Keratinocyte (primary cell): ENCODE measurements around the gene VSTM1. TPM values are rescaled to one million over a fixed set of nuclear protein-coding genes. Genes with fewer than 3 reads are reported as not detected.

Experiments used
- DNase-seq: peaks from one replicate; pipeline ENCODE4 v3.0.0-alpha.2; 2011; ENCODE audit warnings: low read depth, missing footprints, low spot score
- FAIRE-seq: peaks from 2 replicates; lab custom pipeline; 2011; peaks lifted over from hg19 to GRCh38; lab: Jason Lieb, UNC
- H2AFZ ChIP-seq: 2 replicates; pipeline ENCODE4 v1.6.0; 2012; ENCODE audit warnings: low read length, control low read depth, inconsistent platforms; ENCODE audit not compliant: control insufficient read depth
- H3K27ac ChIP-seq: 2 replicates; pipeline ENCODE4 v1.5.1; 2011; ENCODE audit warnings: low read length; ENCODE audit not compliant: control insufficient read depth, insufficient read depth
- H3K27me3 ChIP-seq: 3 replicates; pipeline ENCODE4 v1.6.0; 2011; ENCODE audit warnings: low read length; ENCODE audit not compliant: control insufficient read depth, insufficient read depth; ENCODE audit errors: extremely low read depth
- H3K36me3 ChIP-seq, 2 experiments: 2 replicates in 1 of 2; 3 replicates in 1 of 2; pipeline ENCODE4 v1.5.1; 2011; ENCODE audit warnings: low read length in 2 of 2, mild to moderate bottlenecking in 1 of 2; ENCODE audit not compliant: control insufficient read depth in 2 of 2, insufficient read depth in 2 of 2; ENCODE audit errors: extremely low read depth in 1 of 2
- H3K4me1 ChIP-seq: 3 replicates; pipeline ENCODE4 v1.5.1; 2011; ENCODE audit warnings: low read length; ENCODE audit not compliant: control insufficient read depth, insufficient read depth; ENCODE audit errors: extremely low read depth
- H3K4me2 ChIP-seq: 3 replicates; pipeline ENCODE4 v1.6.0; 2011; ENCODE audit warnings: low read depth, low read length; ENCODE audit not compliant: control insufficient read depth, insufficient read depth; ENCODE audit errors: extremely low read depth
- H3K4me3 ChIP-seq, 3 experiments: fragments of 200-600 bp in 1 of 3; sonication (generic) in 1 of 3; 2 replicates in 2 of 3; 3 replicates in 1 of 3; pipeline ENCODE4 v1.5.1; 2011 to 2016; ENCODE audit warnings: low read length in 3 of 3, mild to moderate bottlenecking in 3 of 3, control low read depth in 2 of 3, inconsistent platforms in 1 of 3, low read depth in 1 of 3, mixed read lengths in 1 of 3, mixed run types in 1 of 3, moderate library complexity in 1 of 3; ENCODE audit not compliant: control insufficient read depth in 2 of 3, insufficient read depth in 2 of 3; ENCODE audit errors: extremely low read depth in 1 of 3
- H3K79me2 ChIP-seq: 2 replicates; pipeline ENCODE4 v1.6.0; 2012; ENCODE audit warnings: low read length; ENCODE audit not compliant: control insufficient read depth, insufficient read depth
- H3K9ac ChIP-seq: 3 replicates; pipeline ENCODE4 v1.6.0; 2011; ENCODE audit warnings: low read length; ENCODE audit not compliant: control insufficient read depth, insufficient read depth; ENCODE audit errors: extremely low read depth
- H3K9me1 ChIP-seq: 3 replicates; pipeline ENCODE4 v1.6.0; 2011; ENCODE audit warnings: low read length; ENCODE audit not compliant: control insufficient read depth, insufficient read depth; ENCODE audit errors: extremely low read depth
- H3K9me3 ChIP-seq: 2 replicates; pipeline ENCODE4 v1.5.1; 2012; ENCODE audit warnings: low read depth, low read length; ENCODE audit not compliant: control insufficient read depth
- H4K20me1 ChIP-seq: 3 replicates; pipeline ENCODE4 v1.6.0; 2011; ENCODE audit warnings: low read length; ENCODE audit not compliant: control insufficient read depth, insufficient read depth; ENCODE audit errors: extremely low read depth
- EZH2 ChIP-seq: IDR thresholded peaks from one replicate; pipeline ENCODE4 v1.6.1; 2012; ENCODE audit warnings: inconsistent platforms, mild to moderate bottlenecking, low read length, moderate library complexity
- dilution Hi-C: fragments of 300-500 bp; cut with MboI; formaldehyde crosslinking; loops from one replicate; pipeline ENCODE4 v1.7.0; 2020; ENCODE audit warnings: low sequenced_read_pairs; ENCODE audit not compliant: extremely low pct_ligation_motif_present
- polyA plus RNA-seq, 5 experiments: library from polyadenylated mRNA; depleted of rRNA in 3 of 5; stranded (reverse) in 3 of 5; stranded (forward) in 1 of 5; unstranded in 1 of 5; fragments of >200 nt; gene quantifications; 1 replicate in 1 of 5; 2 replicates in 3 of 5; 3 replicates in 1 of 5; pipeline versions ENCODE4 v1.2.1 to v1.2.3, GENCODE V29; 2011 to 2012; ENCODE audit warnings: missing spikeins in 2 of 5, low read depth in 1 of 5, low replicate concordance in 1 of 5
- TF ChIP-seq, protein P1 (sequence below), 3 experiments: IDR thresholded peaks in 1 of 3; conservative IDR thresholded peaks in 1 of 3; optimal IDR thresholded peaks in 1 of 3; 2 replicates in 2 of 3; 3 replicates in 1 of 3; pipeline versions ENCODE3 to v1.5.1; 2011; ENCODE audit warnings: low read length in 3 of 3, mild to moderate bottlenecking in 3 of 3, moderate library complexity in 2 of 3, control low read depth in 1 of 3, inconsistent platforms in 1 of 3; ENCODE audit not compliant: insufficient read depth in 2 of 3; ENCODE audit errors: extremely low read depth in 1 of 3

The VSTM1 gene
- polyA plus RNA-seq, 1 donor (not counting 4 experiments of a cell fraction or from before 2014, with no cell fraction given) = not detected

DNA sequence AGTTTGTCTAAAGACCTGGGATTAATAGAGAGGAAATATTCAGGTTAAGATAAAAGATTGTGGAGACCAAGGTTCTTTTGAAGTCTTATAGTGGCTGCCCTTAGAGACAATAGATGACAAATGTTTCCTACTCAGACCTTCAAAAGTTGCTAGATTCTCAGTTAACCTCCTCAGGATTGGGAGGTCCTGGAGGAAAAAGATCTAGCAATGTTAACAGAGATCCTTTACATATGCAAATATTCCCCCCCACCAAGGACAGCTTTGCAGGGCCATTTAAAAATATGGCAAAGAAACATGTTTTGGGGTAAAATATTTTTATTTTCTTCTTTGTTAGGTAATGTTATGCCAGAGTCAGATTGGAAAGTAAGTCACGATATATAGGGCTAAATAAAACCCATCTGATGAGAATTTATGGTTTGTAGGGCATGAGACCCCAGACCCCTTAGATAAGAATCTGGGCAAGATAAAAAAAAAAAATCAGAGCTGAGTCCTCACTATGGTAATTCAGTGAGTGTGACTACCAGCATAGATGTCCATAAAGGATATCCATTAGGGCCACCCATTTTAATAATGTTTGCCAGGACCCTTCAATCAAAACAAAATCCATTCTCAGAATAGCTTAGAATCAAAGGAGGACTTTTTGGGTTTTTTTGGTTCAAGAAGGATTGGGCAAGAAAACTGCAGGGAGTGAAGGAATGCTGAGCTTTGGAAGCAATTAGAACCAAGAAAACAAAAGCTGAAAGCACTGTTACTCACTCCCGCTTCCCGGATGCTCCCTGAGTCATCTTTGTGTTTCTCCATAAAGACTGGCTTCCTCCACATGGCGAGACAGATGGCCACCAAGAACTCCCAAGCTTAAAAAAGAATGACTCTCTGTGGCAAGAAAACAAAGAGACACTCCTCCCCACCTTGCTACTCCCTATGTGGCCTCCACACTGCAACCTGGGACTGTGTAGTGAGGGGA lies 28.2 kb downstream of the VSTM1 start:
- FAIRE-seq (peak; percentile 79), DNase-seq (no peak)
- Histone ChIP-seq H3K4me2 (peak overlapping the region; percentile 32), H3K4me1 (peaks cover 5% of the 10 kb centered on the region), H3K9me1 (no peaks in the 10 kb centered on the region), H4K20me1 (no peaks in the 10 kb centered on the region), H3K27me3 (no peaks in the 10 kb centered on the region), H3K27ac (no peak overlapping the region), H3K4me3 (no peak overlapping the region), H3K9me3 (no peaks in the 10 kb centered on the region), H2AFZ (peak overlapping the region; percentile 77), H3K79me2 (no peaks in the 10 kb centered on the region), H3K36me3 (no peaks in the 10 kb centered on the region), H3K9ac (no peak overlapping the region)
- dilution Hi-C loops = loop anchor here (25.0 kb wide), 1 partner anchor 98 kb away; no protein-coding TSS in a partner anchor
- TF ChIP-seq, protein P1, sequence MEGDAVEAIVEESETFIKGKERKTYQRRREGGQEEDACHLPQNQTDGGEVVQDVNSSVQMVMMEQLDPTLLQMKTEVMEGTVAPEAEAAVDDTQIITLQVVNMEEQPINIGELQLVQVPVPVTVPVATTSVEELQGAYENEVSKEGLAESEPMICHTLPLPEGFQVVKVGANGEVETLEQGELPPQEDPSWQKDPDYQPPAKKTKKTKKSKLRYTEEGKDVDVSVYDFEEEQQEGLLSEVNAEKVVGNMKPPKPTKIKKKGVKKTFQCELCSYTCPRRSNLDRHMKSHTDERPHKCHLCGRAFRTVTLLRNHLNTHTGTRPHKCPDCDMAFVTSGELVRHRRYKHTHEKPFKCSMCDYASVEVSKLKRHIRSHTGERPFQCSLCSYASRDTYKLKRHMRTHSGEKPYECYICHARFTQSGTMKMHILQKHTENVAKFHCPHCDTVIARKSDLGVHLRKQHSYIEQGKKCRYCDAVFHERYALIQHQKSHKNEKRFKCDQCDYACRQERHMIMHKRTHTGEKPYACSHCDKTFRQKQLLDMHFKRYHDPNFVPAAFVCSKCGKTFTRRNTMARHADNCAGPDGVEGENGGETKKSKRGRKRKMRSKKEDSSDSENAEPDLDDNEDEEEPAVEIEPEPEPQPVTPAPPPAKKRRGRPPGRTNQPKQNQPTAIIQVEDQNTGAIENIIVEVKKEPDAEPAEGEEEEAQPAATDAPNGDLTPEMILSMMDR (optimal IDR thresholded peaks at IDR 0.05 in 1 of 3, IDR thresholded peaks at IDR 0.05 in 1 of 3, conservative IDR thresholded peaks at IDR 0.05 in 1 of 3; ENCODE audit: extremely low read depth in 1 of 3, insufficient read depth in 2 of 3, low read length in 3 of 3) = no peak
- no peak for TF ChIP-seq EZH2

DNA sequence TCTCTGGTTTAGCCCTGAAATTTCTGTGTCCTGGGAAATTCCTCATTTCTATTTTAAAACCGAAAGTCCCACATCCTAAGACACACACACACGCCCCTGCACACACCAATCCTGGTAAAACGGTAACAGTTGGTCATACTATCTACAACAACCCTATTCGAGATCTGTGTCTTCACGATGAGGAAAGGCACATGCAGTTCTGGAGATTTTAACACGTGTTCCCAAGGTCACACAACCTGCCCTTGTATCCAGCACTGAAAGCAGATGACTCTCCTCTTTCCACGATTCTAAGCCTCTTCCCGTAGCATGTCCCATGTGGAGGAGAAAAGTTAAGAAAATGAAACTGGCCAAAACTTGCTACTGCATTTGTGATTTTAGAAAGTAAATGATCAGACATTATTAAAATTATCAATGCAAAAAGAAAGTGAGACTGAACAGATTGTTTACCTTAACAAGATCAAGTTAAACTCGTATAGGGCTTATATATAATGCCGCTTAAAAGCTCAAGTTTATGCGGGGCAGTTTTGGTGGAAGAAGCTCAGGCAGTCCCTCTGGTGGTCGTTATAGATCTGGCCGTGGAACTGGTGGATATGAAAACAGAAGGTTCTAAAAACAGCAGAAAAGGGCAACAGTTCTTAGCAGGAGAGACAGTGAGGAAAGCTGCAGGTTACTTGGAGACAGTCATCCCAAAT lies 32.7 kb downstream of the VSTM1 start:
- TF ChIP-seq, protein P1 (optimal IDR thresholded peaks at IDR 0.05 in 1 of 3, IDR thresholded peaks at IDR 0.05 in 1 of 3, conservative IDR thresholded peaks at IDR 0.05 in 1 of 3; ENCODE audit: extremely low read depth in 1 of 3, insufficient read depth in 2 of 3, low read length in 3 of 3) = no peak
- TF ChIP-seq EZH2 = no peak
- Histone ChIP-seq H2AFZ (peak overlapping the region; percentile 10), H3K79me2 (no peaks in the 10 kb centered on the region), H3K9me1 (no peaks in the 10 kb centered on the region), H3K27me3 (no peaks in the 10 kb centered on the region), H3K4me3 (no peak overlapping the region), H3K9me3 (no peaks in the 10 kb centered on the region), H3K9ac (no peak overlapping the region), H3K27ac (no peak overlapping the region), H3K4me2 (no peak overlapping the region), H4K20me1 (no peaks in the 10 kb centered on the region), H3K4me1 (peaks cover 5% of the 10 kb centered on the region), H3K36me3 (no peaks in the 10 kb centered on the region)
- FAIRE-seq (no peak), DNase-seq (no peak)
- dilution Hi-C loops = loop anchor here (25.0 kb wide), 1 partner anchor 94 kb away; no protein-coding TSS in a partner anchor
